ENCODE data around the gene UIMC1.
"Not testable (repeated sequence)": the region's sequence is repeated elsewhere in the genome, so short reads cannot be mapped to it uniquely, and the experiment has no call there.

DNA sequence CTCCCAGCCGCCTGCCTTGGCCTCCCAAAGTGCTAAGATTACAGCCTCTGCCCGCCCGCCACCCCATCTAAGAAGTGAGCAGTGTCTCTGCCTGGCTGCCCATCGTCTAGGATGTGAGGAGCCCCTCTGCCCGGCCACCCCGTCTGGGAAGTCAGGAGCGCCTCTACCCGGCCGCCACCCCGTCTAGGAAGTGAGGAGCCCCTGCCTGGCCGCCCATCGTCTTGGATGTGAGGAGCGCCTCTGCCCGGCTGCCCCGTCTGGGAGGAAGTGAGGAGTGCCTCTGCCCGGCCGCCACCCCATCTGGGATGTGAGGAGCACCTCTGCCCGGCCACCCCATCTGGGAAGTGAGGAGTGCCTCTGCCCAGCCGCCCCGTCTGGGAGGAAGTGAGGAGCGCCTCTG, 23.0 kb downstream of the UIMC1 start:
- not testable (repeated sequence) for TF ChIP-seq CTCF, POLR2A (IDR thresholded peaks at IDR 0.05)

Data from thyroid gland (tissue), 4 donors.